Large intestine (tissue), 3 donors: Measurements from ENCODE around the gene TMEM109. TPM values are rescaled to one million over a fixed set of nuclear protein-coding genes. Genes with fewer than 3 reads are reported as not detected.

Source experiments
- DNase-seq, 2 donors: peaks; one replicate each; pipeline versions ENCODE4 v3.0.0 to v3.0.0-alpha.2; 2013
- H3K27ac ChIP-seq: one replicate; pipeline ENCODE4 v1.5.1; 2013; ENCODE audit warnings: low read length
- H3K27me3 ChIP-seq: 2 replicates; pipeline ENCODE4 v1.6.1; 2013; ENCODE audit warnings: low read length; ENCODE audit not compliant: control insufficient read depth, insufficient read depth
- H3K36me3 ChIP-seq: 2 replicates; pipeline ENCODE4 v1.6.1; 2013; ENCODE audit warnings: low read length; ENCODE audit not compliant: control insufficient read depth, insufficient read depth
- H3K4me1 ChIP-seq: one replicate; pipeline ENCODE4 v1.6.1; 2013; ENCODE audit warnings: low read length; ENCODE audit not compliant: control insufficient read depth, insufficient read depth
- H3K4me3 ChIP-seq: one replicate; pipeline ENCODE4 v1.5.1; 2013; ENCODE audit warnings: low read length
- H3K9me3 ChIP-seq: one replicate; pipeline ENCODE4 v1.6.1; 2013; ENCODE audit warnings: mild to moderate bottlenecking, low read depth, low read length, moderate library complexity; ENCODE audit not compliant: control insufficient read depth
- WGBS: methylation state at CpG from one replicate; pipeline ENCODE4 v1.1.5; 2013; ENCODE audit warnings: low lambda C conversion rate; ENCODE audit not compliant: insufficient coverage; 5-methylcytosine and 5-hydroxymethylcytosine counted together
- polyA plus RNA-seq: library from polyadenylated mRNA; unstranded; fragments of 120-200 nt; gene quantifications from one replicate; pipeline ENCODE4 v1.2.1, GENCODE V29; 2013

Gene TMEM109
- polyA plus RNA-seq, 1 donor: 42.2 TPM

DNA sequence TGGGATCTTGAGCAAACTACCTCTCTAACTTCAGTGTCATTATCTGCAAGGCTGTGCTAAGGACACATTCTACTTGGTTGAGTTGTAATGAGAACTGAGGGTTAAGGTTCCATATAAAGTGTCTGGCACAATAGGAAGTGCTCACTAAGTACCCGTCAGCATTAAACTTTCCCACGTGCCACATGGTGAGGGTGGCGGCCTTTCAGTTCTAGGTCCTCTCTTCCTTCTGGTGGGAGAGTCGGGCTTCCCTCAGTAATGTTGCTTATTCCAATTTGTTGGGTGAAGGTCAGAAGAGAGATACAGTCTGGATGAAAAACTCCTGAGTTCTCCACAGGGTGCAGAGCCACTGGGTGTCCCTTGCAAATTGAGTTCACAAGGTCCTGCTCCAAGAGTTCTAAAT, 52.9 kb downstream of the TMEM109 start:
- Histone ChIP-seq H3K27me3 (no peaks in the 10 kb centered on the region), H3K4me1 (no peaks in the 10 kb centered on the region), H3K36me3 (no peaks in the 10 kb centered on the region), H3K9me3 (no peaks in the 10 kb centered on the region), H3K4me3 (no peak overlapping the region), H3K27ac (no peak overlapping the region)
- DNase-seq: no peak
- WGBS: no CpG with 5 or more reads among the region's 4 CpGs

DNA sequence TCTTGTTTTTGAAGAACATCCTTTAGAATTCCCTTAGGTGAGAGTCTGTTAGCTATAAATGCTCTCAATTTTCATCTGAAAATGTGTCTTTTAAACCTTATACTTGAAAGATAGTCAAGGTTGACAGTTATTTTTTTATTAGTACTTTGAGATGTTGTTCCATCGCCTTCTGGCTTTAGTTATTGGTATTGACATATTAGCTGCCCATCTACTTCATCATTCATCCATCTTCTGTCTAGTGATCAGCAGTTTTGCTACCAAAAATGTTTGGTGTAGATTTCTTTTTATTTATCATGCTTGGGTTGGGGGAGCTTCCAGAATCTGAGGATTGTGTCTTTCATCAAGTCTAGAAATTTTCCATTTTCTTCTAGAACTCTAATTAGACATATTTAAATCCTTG, 54.3 kb downstream of the TMEM109 start:
- no CpG with 5 or more reads among the region's 1 CpG for WGBS
- no peaks in the 10 kb centered on the region for H3K9me3 ChIP-seq
- H3K4me1 ChIP-seq: no peaks in the 10 kb centered on the region
- no peak overlapping the region for H3K4me3 ChIP-seq
- DNase-seq: no peak
- no peak overlapping the region for H3K27ac ChIP-seq
- H3K36me3 ChIP-seq: no peaks in the 10 kb centered on the region
- H3K27me3 ChIP-seq: no peaks in the 10 kb centered on the region

DNA sequence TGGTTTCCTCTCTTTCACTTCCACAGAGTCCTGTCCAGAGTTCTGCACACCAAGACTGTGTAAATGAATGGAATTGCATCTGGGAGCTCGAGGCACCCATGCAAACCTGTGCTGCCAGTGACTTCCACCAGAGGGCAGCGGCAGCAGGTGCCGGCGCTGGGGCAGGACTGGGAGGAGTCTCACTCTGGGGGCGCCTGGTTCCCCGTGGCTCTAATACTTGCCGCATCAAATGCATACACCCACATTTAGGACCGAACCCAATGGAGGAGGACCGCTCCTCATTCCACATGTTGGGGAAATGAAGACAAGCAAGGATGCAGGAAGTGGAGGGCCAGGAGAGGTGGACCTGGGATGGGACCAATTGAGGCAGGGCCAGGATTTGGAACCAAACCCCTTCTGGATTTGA, 56.4 kb downstream of the TMEM109 start:
- peak; percentile 18 to 33 for DNase-seq
- WGBS: no CpG with 5 or more reads among the region's 9 CpGs
- no peaks in the 10 kb centered on the region for H3K4me1 ChIP-seq
- no peak overlapping the region for H3K4me3 ChIP-seq
- H3K9me3 ChIP-seq: no peaks in the 10 kb centered on the region
- H3K27me3 ChIP-seq: no peaks in the 10 kb centered on the region
- no peaks in the 10 kb centered on the region for H3K36me3 ChIP-seq
- no peak overlapping the region for H3K27ac ChIP-seq

DNA sequence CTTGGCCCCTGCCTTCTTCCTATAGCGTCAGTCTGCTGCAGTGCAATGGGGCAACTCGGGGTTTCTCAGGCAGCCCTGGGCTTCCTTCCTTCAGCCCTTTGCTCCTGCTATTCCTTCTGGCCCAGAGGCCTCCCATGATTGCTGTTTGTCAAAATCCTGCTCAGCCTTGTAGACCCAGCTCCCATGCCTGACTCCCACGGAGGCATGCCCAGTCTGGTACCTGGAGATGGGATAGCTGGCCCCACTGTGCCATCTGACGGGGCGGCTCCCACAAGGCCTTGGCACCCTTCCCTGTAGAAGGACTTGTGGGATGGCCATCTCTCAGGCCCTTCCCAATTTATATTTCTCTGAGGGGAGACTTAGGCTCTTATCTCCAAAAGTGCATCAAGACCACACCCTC, 56.9 kb downstream of the TMEM109 start:
- no peak overlapping the region for H3K4me3 ChIP-seq
- DNase-seq: no peak
- WGBS: no CpG with 5 or more reads among the region's 5 CpGs

DNA sequence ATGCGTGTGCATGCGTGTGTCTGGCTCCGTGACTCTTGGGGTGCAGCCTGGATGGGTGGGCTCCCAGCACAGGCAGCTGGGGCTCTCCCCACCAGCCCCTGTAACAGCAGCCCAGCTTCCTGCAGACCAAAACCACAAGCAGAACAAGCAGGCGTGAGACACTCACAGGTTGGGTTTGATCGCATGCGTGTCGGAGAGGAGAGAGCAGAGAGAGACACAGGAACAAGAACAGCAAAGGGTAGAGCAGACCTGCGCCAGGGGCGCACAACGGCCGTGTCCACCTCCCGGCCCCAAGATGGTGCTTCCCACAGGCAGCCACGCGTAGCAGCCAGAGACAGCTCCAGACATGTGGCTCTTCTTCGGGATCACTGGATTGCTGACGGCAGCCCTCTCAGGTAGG, 57.6 kb downstream of the TMEM109 start, which contains the start of gene CD6:
TSS of gene CD6 (plus strand) at position 161 of the 400 bp plus-strand sequence. CDS start at position 347, 186 bp downstream.
- no peaks in the 10 kb centered on the region for H3K27me3 ChIP-seq
- no peak within 1 kb of the TSS for H3K4me3 ChIP-seq
- no peak for DNase-seq
- no peaks in the 10 kb centered on the region for H3K4me1 ChIP-seq
- H3K9me3 ChIP-seq: no peaks in the 10 kb centered on the region
- no peaks in the 10 kb centered on the region for H3K36me3 ChIP-seq
- no peak within 1 kb of the TSS for H3K27ac ChIP-seq
- WGBS: no CpG with 5 or more reads among the region's 16 CpGs

More for the DNA sequence above, 56.9 kb downstream of the TMEM109 start:
- H3K4me1 ChIP-seq: no peaks in the 10 kb centered on the region
- H3K27ac ChIP-seq: no peak overlapping the region
- H3K36me3 ChIP-seq: no peaks in the 10 kb centered on the region
- H3K27me3 ChIP-seq: no peaks in the 10 kb centered on the region
- H3K9me3 ChIP-seq: no peaks in the 10 kb centered on the region

DNA sequence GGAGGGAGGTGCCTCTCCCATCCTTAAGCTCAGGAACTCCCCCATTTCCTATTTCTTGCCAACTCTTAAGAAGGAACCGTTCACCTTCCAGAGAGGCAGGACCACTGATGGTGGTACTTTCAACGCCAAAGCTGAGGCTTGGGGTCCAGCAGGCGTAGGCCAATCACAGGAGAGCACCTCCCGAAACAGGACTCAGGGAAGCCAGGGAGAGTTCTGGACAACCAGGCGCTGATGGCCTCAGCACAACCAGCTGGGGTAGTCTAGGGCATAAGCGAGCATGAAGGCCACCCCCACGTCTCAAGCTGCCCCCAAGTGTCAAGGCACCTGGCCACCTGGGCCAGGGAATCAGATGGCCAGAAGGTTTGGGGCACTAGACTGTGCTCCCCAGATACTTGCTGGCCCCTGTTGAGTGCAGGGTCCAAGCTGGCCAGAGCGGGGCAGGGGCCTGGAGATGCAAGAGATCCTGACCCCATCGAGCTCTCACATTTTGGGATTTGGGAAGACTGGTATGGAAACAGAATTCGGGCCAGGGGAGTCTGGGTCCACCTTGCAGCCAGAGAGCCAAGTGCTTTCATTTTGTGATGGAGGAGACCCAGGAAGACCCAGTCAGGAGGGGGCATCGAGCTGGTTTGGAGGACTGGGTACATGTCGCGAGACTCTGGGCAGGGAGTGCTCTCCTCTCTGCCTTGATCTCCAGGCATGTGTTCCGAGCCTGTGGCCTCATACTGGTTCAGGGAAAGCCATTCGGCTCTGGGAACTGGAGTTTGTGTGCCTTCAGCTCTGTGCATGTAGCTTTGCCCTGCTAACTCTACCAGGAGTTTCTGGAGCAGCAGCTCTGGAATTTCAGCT, 58.4 kb downstream of the TMEM109 start:
- no CpG with 5 or more reads among the region's 15 CpGs for WGBS
- Histone ChIP-seq H3K4me3 (no peak overlapping the region), H3K9me3 (no peaks in the 10 kb centered on the region), H3K4me1 (no peaks in the 10 kb centered on the region), H3K27ac (no peak overlapping the region), H3K27me3 (no peaks in the 10 kb centered on the region), H3K36me3 (no peaks in the 10 kb centered on the region)
- DNase-seq: no peak

Other genes with a start within 250 kb of the TMEM109 start
- gene MS4A8, start 214.5 kb upstream of the TMEM109 start, polyA plus RNA-seq: 112 TPM
- gene MS4A18, start 189.4 kb upstream of the TMEM109 start, polyA plus RNA-seq: 0.30 TPM
- 0.04 TPM for gene MS4A15, start 157.3 kb upstream of the TMEM109 start, polyA plus RNA-seq
- gene MS4A10, start 128.8 kb upstream of the TMEM109 start, polyA plus RNA-seq: 0.48 TPM
- gene CCDC86, start 72.0 kb upstream of the TMEM109 start, polyA plus RNA-seq: 21.6 TPM
- gene PTGDR2, start 58.2 kb upstream of the TMEM109 start, polyA plus RNA-seq: 5.0 TPM
- 0.07 TPM for gene ZP1, start 46.6 kb upstream of the TMEM109 start, polyA plus RNA-seq
- 92.6 TPM for gene PRPF19, start 7.6 kb upstream of the TMEM109 start, polyA plus RNA-seq
- gene TMEM132A, start 10.3 kb downstream of the TMEM109 start, polyA plus RNA-seq: 19.6 TPM
- 19.8 TPM for gene SLC15A3, start 38.0 kb downstream of the TMEM109 start, polyA plus RNA-seq
- gene CD6, start 57.5 kb downstream of the TMEM109 start, polyA plus RNA-seq: 1.3 TPM
- 0.82 TPM for gene CD5, start 188.3 kb downstream of the TMEM109 start, polyA plus RNA-seq
- 32.0 TPM for gene VPS37C, start 247.3 kb downstream of the TMEM109 start, polyA plus RNA-seq